ENCODE data around the gene SPSB2.
A peak's percentile ranks its signal among the peaks of the same experiment; 100 is the strongest.
"Not testable (repeated sequence)": the region's sequence is repeated elsewhere in the genome, so short reads cannot be mapped to it uniquely, and the experiment has no call there.

SPSB2 gene

GRCh38 chr12:6866920-6867412 is 6.1 kb downstream of the SPSB2 start:
- DNase-seq (ENCODE audit: extremely low read depth, insufficient read length) = no peak
- peak overlapping the region; percentile 72 for H3K4me3 ChIP-seq (replicated peaks; ENCODE audit: low read depth, low read length)
- H3K27me3 ChIP-seq (replicated peaks; ENCODE audit: control insufficient read depth, insufficient read depth, low read length) = no peaks in the 10 kb centered on the region
- H3K36me3 ChIP-seq (ENCODE audit: control insufficient read depth, insufficient read depth, low read length) = peaks cover 33% of the 10 kb centered on the region
- TF ChIP-seq, protein P1, sequence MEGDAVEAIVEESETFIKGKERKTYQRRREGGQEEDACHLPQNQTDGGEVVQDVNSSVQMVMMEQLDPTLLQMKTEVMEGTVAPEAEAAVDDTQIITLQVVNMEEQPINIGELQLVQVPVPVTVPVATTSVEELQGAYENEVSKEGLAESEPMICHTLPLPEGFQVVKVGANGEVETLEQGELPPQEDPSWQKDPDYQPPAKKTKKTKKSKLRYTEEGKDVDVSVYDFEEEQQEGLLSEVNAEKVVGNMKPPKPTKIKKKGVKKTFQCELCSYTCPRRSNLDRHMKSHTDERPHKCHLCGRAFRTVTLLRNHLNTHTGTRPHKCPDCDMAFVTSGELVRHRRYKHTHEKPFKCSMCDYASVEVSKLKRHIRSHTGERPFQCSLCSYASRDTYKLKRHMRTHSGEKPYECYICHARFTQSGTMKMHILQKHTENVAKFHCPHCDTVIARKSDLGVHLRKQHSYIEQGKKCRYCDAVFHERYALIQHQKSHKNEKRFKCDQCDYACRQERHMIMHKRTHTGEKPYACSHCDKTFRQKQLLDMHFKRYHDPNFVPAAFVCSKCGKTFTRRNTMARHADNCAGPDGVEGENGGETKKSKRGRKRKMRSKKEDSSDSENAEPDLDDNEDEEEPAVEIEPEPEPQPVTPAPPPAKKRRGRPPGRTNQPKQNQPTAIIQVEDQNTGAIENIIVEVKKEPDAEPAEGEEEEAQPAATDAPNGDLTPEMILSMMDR (IDR thresholded peaks at IDR 0.05; ENCODE audit: insufficient read depth, low read length, poor library complexity, severe bottlenecking) = no peak

- Histone ChIP-seq H3K36me3 (ENCODE audit: control insufficient read depth, insufficient read depth, low read length) (peaks cover 38% of the 10 kb centered on the region), H3K4me3 (replicated peaks; ENCODE audit: low read depth, low read length) (peak overlapping the region; percentile 72; the same call in 1 of the 2 replicates), H3K27me3 (replicated peaks; ENCODE audit: control insufficient read depth, insufficient read depth, low read length) (no peaks in the 10 kb centered on the region)
- no peak for DNase-seq (ENCODE audit: extremely low read depth, insufficient read length)
- TF ChIP-seq, protein P1 (IDR thresholded peaks at IDR 0.05; ENCODE audit: insufficient read depth, low read length, poor library complexity, severe bottlenecking) = no peak
These were observed 6.8 kb downstream of the SPSB2 start for GRCh38 chr12:6866163-6866919.

DNA sequence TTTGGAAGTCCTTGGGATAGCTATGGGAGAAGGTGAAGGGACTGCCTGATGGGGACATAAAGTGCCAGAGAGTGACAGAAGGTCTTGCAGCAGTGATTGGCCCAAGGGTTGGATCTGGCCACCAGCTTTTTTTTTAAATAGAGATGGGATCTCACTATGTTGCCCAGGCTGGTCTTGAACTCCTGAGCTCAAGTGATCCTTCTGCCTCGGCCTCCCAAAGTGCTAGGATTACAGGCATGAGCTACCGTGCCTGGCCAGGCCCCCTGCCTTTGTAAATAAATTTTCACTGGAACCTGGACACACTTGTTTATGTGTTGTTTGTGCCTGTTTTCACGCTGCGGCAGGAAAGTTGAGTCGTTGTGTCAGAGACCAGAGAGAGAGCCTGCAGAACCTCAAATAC is 7.8 kb downstream of the SPSB2 start:
- not testable (repeated sequence) for DNase-seq (ENCODE audit: extremely low read depth, insufficient read length); H3K4me3 ChIP-seq (replicated peaks; ENCODE audit: low read depth, low read length); H3K27me3 ChIP-seq (replicated peaks; ENCODE audit: control insufficient read depth, insufficient read depth, low read length)
- peaks cover 40% of the 10 kb centered on the region for H3K36me3 ChIP-seq (ENCODE audit: control insufficient read depth, insufficient read depth, low read length)

- Histone ChIP-seq H3K36me3 (ENCODE audit: control insufficient read depth, insufficient read depth, low read length) (peaks cover 39% of the 10 kb centered on the region), H3K27me3 (replicated peaks; ENCODE audit: control insufficient read depth, insufficient read depth, low read length) (no peaks in the 10 kb centered on the region), H3K4me3 (replicated peaks; ENCODE audit: low read depth, low read length) (no peak overlapping the region)
- TF ChIP-seq, protein P1 (IDR thresholded peaks at IDR 0.05; ENCODE audit: insufficient read depth, low read length, poor library complexity, severe bottlenecking) = no peak
- no peak for DNase-seq (ENCODE audit: extremely low read depth, insufficient read length)
These were observed 9.3 kb downstream of the SPSB2 start for GRCh38 chr12:6863586-6864321.

DNA sequence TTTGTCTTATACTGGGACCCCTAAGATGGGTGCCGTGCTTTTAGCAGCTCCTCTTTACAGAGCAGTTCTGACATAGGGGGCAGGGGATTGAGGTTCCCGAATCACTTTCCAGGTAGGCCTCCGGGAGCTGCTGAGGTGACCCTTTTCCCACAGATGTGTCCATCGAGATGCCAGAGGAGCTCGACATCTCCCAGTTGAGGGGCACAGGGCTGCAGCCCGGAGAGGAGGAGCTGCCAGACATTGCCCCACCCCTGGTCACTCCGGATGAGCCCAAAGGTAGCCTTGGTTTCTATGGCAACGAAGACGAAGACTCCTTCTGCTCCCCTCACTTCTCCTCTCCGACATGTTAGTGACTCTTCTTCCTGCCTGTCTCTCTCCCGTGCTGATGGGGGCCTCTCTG is 10.1 kb downstream of the SPSB2 start:
- Histone ChIP-seq H3K36me3 (ENCODE audit: control insufficient read depth, insufficient read depth, low read length) (peaks cover 45% of the 10 kb centered on the region), H3K27me3 (replicated peaks; ENCODE audit: control insufficient read depth, insufficient read depth, low read length) (no peaks in the 10 kb centered on the region), H3K4me3 (replicated peaks; ENCODE audit: low read depth, low read length) (no peak overlapping the region)
- DNase-seq (ENCODE audit: extremely low read depth, insufficient read length) = no peak
- TF ChIP-seq, protein P1 (IDR thresholded peaks at IDR 0.05; ENCODE audit: insufficient read depth, low read length, poor library complexity, severe bottlenecking) = no peak

DNA sequence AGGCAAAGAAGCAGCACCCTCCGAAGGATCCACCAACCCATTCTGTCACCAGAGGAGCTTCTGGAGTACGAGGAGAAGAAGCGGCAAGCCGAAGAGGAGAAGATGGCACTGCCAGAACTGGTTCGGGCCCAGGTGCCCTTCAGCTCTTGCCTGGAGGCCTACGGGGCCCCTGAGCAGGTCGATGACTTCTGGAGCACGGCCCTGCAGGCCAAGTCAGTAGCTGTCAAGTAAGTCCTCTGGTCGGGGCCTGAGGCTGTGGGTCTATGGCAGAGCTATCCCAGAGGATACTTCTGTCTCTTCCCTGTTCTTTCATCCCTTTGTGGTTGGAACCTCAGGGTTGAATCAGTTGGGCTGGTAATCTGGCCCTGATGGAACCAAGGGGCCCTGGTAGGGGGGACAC is 11.7 kb downstream of the SPSB2 start:
- TF ChIP-seq, protein P1 (IDR thresholded peaks at IDR 0.05; ENCODE audit: insufficient read depth, low read length, poor library complexity, severe bottlenecking) = no peak
- Histone ChIP-seq H3K36me3 (ENCODE audit: control insufficient read depth, insufficient read depth, low read length) (peaks cover 55% of the 10 kb centered on the region), H3K4me3 (replicated peaks; ENCODE audit: low read depth, low read length) (no peak overlapping the region), H3K27me3 (replicated peaks; ENCODE audit: control insufficient read depth, insufficient read depth, low read length) (no peaks in the 10 kb centered on the region)
- DNase-seq (ENCODE audit: extremely low read depth, insufficient read length) = no peak
